Activated CD4-positive, CD25-positive, alpha-beta regulatory T cell treated with anti-CD3 and anti-CD28 coated beads, Interleukin-2, amount 50 U/mL, for 24 hours (primary cell): ENCODE data around the gene FANCE.
A peak's percentile ranks its signal among the peaks of the same experiment; 100 is the strongest.

Source experiments
- ATAC-seq, 2 donors: fragments of 150-1000 bp; cut with Tn5 transposase; one replicate each; pipeline ENCODE4 v1.10.0; 2021; ENCODE audit warnings: mild to moderate bottlenecking in 1 of 2, moderate library complexity in 1 of 2

The FANCE gene

DNA sequence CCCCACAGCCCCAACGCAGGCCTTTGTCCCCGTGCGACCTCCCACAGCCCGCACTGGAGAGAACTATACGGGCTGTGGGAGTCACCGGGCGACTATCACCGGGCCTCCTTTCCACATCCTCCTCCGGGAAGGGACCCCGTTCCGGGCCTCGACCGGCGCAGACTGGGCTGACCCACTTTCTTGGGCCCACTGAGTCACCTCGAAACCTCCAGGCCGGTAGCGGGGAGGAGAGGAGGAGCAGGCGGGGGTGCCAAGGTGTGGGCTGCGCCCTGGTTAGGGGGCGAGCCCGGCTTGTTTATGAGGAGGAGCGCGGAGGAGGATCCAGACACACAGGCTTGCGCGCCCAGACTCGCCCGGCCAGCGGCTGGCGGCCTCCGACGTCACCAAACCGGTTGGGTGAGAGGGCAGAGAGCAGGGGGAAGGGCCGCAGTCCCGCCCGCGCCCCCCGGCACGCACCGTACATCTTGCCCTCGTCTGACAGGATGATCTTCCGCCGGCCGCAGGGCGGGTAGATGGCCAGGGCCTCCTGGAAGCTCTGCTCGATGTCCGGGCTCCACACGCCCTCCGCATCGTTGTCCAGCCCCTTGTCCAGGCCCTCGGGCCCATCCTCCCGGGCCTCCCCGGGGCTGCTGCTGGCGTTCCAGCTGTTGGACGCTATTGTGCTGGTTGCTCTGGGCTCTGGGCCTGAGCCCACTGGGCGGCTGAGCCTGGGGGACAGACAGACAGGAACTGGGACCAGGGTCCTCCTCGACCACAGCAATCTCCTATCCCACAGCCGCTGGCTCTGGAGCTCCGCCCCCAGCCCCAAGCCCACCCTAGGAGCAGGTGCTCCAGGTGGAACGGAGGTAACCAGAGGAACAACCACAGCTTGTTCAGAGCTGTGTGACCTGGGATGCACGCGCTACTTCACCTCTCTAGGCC is 34.1 kb downstream of the FANCE start:
- ATAC-seq, result no peak

DNA sequence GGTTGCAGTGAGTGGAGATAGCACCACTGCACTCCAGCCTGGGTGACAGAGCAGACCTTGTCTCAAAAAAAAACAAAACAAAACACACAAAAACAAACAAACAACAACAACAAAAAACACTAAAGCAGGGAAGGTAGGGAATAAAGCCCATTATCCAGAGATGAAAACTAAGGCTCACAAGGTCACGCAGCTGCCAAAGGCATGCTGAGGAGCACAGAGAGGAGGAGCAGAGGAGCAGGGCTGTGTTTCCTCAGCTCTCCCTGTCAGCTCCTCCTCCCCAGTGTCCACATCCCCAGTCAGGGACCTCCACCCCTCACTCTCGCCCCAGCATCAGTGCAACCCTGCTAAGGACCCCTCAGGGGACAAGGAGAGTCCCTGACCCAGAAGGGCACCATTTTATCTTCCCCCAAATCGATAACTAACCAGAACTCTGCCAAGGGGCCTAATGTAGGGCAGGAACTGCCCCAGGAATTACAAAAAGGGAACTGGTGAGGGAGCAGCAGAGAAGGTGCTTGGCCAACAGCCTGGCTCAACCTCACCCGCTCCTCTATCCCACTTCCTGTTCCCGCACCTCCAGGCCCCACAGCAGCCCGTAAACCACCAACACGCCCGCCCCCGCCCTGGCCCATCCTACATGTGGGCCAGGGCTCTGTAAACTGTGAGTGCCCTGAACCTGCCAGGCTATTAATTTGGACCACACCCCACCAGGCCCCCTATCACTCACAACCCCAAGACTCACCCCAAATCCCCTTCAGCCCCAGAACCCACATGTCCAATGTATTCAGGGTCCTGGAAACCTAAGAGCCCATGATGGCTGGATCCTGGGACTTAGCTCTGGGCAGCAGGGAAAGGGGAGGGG is 35.7 kb downstream of the FANCE start:
- ATAC-seq, result no peak

DNA sequence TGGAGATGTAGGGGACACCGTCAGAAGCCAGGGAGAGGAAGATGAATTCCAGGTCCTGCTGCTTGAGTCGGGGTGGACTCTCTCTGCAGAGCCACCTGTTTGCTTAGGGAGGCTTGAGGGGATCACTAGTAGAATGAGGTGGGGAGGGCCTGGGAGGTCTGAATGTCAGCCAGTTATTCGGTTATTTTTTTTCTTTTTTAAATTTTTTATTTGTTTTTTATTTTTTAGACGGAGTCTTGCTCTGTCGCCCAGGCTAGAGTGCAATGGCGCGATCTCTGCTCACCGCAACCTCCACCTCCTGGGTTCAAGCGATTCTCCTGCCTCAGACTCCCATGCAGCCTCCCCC is 36.4 kb downstream of the FANCE start:
- ATAC-seq, result no peak

DNA sequence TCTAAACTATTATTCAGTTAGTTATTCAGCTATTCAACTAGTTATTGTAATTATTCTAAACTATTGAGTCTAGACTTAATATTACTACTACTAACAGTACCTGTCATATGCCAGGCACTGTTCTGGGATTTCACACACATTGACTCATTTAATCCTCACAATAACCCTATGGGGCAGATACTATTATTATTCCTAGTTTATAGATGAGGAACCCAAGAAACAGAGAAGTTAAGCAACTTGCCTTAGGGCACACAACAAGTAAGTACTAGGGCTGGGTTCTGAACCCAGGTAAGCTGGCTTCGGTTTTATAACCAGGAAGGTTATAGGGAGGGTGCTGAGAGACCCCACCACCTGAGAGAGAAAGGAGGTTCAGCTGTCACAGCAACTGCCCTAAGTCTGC is 36.9 kb downstream of the FANCE start:
- no peak for ATAC-seq

DNA sequence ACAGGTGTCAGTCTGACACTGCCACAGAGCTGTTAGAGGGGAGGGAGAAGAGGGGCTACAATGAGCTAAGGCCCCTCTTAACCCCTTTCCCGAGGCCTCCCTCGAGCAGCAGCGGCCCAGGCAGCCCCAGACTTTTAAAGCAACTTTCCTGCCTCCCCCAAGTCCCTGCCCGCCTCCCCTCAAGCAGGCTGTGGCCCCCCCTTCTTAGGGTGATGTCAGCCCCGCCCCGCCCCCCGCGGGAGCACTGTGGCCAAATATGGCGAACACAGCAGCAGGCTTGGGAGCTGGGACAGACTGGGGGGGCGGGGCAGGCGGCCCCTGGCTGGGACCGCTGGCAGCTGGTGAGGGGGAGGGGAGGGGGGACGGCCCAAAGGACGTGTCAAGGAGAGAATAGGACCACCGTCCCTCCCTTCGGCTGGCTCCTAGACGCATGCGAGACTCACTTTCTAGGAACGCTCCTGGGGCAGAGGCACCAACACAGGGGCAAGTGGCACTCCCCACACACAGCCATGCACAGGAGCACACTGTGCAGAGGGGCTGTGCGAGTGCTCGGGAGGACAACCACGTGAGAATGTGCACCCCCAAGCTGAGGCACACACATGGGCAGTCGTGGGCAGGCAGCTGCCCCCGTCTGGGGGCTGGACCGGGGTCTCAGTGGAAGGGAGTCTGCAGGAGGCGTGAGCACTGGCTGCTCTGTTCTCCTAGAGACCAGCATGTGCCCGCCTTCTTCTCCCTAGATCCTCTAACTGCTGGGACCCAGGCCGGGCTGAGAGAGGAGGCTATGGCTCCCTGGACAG is 38.1 kb downstream of the FANCE start:
- no peak for ATAC-seq

DNA sequence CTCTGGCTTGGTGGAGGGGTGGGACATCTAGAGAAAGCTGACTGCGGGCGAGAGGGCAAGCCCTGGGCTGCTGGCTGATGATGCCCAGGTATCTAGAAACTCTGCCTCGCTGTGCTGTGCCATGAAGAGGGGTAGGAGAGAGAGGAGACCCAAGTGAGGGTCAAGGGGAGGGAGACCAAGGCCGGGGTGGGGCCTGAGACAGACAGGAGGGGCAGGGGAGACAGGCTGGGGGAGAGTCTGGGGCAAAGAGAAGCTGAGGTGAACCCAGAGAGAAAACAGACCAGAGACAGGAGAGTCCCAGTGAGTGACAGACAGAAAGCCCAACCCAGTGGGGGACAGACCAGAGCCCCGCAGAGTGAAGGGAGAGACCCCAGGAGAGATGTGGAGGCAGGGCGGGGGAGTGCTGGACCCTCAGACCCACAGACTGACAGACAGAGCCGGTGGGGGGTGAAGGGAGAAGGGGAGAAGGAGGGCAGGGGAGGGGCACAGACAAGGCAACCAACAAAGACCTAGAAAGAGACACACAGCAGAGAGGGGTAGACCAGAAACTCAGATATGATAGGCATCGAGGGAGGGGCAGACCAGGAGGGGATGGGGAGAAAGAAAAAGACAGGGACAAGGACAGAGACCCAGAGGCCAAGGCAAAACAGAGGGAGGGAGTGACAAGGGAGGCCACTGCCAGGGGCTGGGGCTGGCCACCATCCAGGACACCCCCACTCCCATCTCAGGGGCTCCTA is 38.9 kb downstream of the FANCE start:
- ATAC-seq, result no peak

DNA sequence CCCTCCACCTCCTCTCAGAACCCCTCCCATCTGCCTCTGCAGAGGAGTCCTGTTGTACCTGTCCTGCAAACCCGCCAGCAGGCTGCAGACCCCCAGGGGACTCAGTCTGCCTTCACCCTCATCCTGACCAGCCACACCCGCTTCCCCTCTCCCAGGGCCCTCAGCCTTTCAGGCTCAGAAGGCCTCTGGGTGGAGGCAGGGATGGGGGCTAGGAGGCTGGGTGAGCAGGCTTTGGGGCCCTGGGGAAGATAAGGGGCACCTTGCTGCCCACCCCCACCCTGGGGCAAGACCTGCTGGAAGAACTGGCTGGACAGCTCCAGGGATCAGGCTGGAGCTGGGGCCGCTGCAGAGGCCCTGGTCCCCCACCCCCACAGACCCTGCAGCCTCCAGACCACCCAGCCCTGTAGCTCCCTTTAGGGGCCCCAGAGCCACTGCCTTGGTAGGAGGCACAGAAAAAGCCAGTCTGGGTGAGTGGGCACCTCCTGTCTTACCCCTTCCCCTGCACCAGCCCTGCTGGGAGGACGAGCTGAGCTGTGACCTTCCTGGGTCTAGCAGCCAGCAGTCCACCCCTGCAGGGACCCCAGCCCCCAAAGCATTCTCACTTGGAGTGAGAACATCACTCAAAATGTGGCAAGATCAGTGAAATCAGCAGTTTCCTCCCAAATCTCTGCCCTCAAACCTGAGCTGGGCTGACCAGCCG is 39.6 kb downstream of the FANCE start:
- no peak for ATAC-seq

DNA sequence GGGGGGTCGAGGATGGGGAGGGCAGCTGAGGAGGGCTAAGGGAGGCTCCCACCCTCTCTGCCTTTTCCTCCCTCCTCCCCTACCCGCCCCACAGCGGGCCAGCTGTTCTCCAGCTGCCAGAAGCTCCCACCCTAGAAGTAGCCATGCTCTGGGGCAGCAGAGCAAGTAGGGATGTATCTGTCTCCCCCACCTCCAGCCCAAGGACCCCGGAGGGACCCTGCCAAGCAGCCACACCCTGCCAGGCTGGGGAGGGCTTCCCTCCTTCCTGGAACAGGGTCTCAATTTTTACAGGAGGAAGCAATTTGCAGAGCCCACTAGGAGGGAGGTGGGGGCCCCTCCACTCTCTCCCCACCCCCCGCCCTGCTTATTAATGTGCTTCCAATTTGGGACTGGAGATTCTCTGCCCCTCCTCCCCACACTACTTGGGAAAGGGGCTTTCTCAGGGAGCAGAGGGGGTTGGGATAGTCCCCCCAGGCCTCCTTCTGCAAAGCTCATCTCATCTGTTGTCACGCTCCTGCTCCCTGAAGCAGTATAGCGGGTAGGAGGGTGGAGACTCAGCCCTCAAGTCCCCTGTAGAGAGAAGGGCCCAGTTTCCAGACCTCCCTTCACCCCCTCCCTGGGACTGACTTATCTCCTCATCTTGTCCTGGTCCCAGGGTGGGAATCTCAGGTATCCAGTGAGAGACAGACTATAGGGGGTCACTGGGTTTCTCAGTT is 40.3 kb downstream of the FANCE start:
- ATAC-seq, result no peak

DNA sequence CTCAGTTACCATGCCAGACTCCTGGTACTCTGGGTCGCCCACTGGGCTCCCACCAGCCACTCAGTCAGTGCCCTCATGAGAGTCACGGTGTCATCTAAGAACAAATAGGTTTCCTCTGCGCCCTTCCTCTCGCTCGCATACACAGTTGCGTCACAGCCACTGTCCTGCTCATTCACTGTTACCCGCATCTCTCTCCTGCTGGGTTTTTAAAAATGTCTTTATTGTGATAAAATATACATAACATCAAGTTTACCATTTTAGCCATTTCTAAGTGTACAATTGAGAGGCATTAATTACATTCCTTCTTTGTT is 40.8 kb downstream of the FANCE start:
- no peak for ATAC-seq

DNA sequence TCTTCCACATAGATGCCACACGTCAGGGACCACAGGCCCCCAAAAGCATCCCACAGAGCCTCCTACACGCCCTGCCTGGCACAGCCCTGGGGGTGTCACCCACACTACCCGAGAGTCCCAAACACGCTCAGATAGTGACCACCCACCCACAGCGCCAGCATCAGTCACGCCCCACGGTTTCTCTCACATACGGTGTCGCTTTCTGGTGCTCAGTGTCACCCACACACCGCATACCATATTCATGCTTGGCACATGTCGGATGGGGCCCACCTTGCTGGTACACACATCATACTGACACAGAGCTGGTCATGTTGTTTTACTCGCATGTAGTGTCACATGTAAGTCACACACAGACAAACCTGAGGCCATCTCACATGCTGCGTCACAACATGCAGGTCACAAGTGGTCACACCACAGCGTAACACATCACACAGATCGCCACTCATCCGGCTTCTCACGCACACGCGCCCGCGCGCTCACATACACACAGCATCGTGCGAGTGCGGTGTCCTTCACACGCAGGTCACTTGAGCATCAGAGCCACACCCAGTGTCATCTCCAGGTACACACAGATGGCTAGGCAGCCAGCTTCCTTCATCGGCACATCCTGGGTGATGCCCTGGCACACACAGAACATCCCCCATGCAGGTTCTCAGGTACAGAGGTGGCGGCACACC is 41.3 kb downstream of the FANCE start:
- ATAC-seq, result no peak

DNA sequence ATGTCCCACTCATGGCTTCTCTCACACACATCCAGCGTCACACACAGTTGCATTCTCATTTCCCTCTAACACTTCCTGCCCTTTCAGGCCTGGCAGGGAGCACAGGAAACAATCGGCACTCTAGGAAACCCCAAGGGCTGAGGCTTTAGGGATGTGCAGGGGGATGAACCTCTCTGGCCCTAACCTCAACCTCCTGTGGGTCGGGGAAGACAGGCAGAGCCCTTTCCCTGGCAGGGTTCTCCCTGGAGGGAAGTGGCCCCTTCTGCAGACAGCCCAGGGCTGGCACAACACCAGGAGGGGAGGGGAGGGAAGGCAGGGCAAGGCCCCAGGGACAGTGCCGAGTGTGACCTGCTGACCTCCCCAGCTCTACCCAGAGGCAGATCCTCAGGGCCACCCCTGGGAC is 42.0 kb downstream of the FANCE start:
- ATAC-seq, result no peak

DNA sequence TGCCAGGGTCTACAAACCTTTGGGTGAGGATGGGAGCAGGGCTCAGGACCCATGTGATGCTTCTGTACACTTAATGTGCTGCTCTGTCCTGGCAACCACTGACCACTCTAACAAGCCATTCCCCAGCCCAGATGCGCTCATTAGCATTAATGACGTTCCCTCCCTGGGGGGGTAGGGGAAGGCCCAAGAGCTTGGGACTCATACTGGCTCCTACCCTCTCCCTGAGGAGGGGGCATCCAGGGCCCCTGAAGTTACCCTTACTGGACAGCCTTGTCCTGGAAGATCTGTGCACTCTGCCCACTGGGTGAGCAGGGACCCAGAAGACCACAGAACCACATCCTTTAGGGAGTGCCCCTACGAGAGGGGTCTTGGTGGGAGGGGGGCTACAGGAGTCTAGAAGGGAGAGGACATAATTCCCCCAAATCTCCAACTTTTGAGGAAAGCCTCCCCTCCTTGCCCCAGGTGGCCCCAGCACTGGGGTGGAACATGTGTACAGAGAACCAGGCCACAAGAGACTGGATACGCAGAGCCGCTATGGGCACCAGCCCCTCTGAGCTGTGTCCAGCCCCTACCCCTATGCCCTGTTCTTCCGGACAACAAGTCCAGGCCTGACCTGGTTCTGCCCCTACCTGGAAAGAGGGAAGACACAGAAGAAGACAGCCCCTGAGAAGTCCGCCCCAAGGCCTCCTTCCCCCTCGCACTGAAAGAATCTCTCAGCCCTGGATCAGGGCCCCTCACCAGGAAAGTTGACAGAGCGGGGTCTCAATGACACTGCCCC is 43.3 kb downstream of the FANCE start:
- no peak for ATAC-seq

DNA sequence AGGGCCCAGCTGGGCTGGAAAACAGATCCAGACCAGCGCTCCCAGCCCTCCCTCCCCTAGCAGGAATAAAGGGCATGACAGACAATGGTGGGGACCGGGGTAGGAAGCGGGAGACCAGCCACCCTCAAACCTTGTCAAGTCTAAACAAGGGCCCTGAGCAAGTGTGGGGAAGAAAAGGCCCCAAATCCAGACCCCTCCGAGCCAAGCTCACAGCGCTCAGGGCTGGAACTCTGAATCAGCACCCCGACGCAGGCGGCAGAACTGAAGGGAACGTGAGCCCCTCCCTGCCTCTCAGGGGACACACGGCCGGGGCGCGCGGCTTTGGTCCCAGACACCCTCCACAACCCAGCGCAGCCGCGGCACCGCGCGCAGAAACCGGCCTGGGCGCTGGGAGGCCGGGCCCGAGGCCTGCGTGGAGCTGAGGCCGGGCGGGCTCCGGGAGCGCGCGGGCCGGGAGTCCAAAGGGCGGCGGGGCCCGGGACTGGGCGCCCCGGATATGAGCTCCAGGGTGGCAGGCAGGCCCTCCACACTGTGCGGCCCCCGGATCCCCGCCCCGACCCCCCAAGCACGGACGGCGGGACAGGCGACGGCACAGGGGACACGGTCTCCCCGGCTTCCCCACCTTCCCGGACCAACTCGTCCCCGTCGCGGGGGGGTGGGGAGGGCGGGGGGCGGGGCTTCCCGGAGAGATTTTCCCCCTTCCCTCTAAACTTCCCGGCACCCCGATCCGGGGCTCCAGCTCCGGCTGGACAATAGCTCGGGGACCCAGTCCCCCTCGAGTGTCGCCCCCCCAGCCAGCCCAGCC is 44.1 kb downstream of the FANCE start:
- ATAC-seq, result no peak

DNA sequence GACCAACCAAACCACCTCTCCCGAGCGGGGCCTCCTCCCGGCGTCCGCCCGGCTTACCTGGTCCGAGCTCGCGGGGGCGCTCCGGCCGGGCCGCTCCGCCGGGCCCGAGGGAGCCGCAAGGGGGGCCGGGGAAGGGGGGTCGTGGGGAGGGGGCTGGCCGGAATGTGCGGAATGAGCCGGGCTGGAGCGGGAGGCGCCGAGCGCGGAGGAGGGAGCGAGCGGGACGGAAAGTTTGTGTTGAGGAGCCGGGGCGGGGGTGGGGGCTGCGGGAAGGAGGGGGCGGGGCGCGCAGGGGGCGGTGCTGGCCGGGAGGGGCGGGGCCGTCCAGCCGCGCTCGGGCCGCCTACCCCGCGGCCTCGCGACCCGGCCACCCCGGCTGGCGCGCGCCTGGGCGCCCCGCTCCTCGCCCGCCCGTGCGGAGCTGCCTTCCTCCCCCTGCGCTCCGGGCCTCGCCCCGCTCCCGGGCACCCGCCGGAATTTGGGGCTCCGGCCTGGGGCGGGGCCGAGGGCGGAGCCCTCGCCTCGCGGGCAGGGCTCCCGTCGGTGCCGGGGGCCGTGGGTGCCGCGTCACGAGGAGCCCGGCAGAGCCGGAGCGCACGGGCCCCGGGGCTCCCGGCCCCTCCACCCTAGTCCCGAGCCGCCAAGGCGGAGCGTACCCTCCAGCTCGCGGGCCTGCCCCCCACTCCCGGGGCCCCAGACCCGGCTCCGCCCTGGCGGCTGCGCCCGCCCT is 44.9 kb downstream of the FANCE start, which contains the start of gene TEAD3:
Gene TEAD3, minus strand, starts transcription at position 239 of the 730 bp plus-strand sequence.
- ATAC-seq, result peak; percentile 71 to 74

DNA sequence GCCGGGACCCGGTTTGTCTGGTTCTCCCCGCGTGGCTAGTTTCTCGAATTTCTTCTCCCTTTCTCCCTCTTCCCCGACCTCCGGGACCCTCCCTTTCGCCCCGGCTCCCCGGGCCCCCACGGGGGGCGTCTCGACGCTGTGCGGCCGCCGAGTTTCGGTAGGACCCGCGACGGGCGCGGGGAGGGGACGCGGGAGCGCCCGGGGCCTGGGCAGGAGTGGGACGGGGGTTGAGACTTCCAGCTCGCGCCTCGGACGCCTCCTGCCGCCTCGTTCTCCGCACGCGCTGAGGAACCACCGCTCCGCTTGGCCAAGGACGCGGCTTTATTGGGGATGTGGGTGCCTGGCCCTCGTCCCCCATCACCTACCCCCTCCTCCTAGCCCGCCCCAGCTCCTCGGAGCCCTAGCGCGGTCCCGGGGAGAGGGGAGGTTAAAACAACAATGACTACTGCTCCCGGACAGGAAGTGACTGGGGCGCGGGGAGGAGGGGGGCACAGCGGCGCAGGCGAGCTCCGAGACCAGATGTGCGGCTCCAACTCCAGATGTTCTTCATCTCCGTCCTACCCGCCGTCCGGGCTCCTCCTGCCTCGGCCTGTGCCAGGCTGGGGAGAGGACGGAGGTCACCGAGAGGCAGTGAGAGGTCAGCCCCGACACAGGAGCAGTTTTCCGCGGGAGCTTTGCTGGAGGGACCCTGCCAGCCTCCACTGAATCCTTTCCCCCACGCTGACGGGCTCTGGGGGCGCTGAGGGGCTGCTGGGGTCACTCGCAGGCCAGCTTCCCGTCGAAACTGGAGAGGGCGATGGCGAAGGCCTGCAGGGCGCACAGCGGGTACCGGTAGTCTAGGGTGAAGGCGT is 45.7 kb downstream of the FANCE start:
- peak; percentile 41 to 55 for ATAC-seq

DNA sequence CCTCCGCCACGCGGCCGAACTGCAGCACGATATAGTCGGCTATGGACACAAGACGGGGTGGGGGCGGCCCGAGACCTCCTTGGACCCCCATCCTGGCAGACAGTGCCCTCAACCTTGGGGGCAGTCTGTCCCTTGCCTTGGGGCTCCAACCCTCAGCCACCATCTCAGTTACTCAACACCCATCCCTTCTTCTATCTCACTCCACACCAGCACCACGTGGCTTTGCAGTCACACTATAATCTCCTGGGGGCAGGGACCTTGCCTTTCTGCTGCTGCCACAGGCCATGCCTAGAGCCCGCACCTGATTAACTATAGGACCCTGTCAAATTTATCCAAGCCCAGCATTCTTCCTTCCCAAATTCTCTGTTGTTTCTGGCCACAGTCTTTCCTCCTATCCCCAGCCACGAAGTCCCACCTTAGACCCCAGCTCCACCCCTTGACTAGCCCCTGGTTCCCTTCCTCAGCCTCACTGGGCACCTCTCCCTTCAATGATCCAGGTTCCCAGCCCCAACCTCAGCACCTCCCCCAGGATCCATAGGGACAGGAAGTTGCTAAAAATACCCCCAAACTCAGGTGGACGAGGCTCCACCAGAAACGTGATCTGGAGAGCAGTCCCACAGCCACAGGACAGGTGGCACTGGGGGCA is 46.4 kb downstream of the FANCE start:
- no peak for ATAC-seq

DNA sequence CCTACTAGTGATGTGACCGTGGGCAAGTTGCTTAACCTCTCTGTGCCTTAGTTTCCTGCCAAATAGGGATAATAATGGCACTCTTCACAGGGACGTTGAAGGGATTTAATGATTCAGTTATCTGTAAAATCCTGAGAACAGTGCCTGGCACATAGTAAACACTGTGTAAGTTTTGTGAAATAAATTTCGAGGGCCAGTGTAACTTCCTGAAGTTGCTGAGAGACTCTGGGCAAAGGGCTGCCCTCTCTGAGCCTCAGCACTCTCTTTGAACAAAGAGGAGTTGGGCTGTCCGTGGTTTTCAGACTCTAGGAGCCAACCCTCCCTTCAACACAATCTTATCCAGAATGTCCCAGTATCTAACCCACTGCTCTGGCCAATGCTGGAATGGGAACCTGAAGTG is 47.2 kb downstream of the FANCE start:
- ATAC-seq, result no peak
